Glutamatergic neuron (in vitro differentiated cells): ENCODE measurements around the gene THSD4. TPM values are rescaled to one million over a fixed set of nuclear protein-coding genes. Genes with fewer than 3 reads are reported as not detected.

Source experiments
- DNase-seq: peaks from one replicate; pipeline ENCODE4 v3.0.0; 2022
- H3K27ac Mint-ChIP-seq: one replicate; pipeline ENCODE4 v1.8.0; 2020; ENCODE audit warnings: mild to moderate bottlenecking, mixed read lengths, inconsistent platforms; ENCODE audit not compliant: unreplicated experiment
- H3K27me3 Mint-ChIP-seq: one replicate; pipeline ENCODE4 v1.8.0; 2020; ENCODE audit warnings: mild to moderate bottlenecking, moderate library complexity, mixed read lengths, inconsistent platforms; ENCODE audit not compliant: unreplicated experiment
- H3K36me3 Mint-ChIP-seq: one replicate; pipeline ENCODE4 v1.8.0; 2020; ENCODE audit warnings: mild to moderate bottlenecking, mixed read lengths, inconsistent platforms; ENCODE audit not compliant: unreplicated experiment
- H3K4me1 Mint-ChIP-seq: one replicate; pipeline ENCODE4 v1.8.0; 2020; ENCODE audit warnings: mild to moderate bottlenecking, low read depth, mixed read lengths, inconsistent platforms; ENCODE audit not compliant: unreplicated experiment
- H3K4me3 Mint-ChIP-seq: one replicate; pipeline ENCODE4 v1.8.0; 2020; ENCODE audit warnings: mild to moderate bottlenecking, mixed read lengths, inconsistent platforms; ENCODE audit not compliant: unreplicated experiment
- H3K9me3 Mint-ChIP-seq: one replicate; pipeline ENCODE4 v1.8.0; 2020; ENCODE audit warnings: mild to moderate bottlenecking, moderate library complexity, mixed read lengths, inconsistent platforms; ENCODE audit not compliant: unreplicated experiment
- total RNA-seq: library from RNA; stranded (reverse); fragmentation: NEBNext Ultra II Directional; extraction: Animal tissue kit (Norgen Biotek cat#: 25700); gene quantifications from one replicate; pipeline ENCODE4 v1.2.1, GENCODE V29; 2021; ENCODE audit not compliant: unreplicated experiment
- TF ChIP-seq, protein P1 (sequence below): fragments of 200-600 bp; sonication (generic); IDR thresholded peaks from one replicate; pipeline ENCODE4 v1.5.0; 2021; ENCODE audit not compliant: partially characterized antibody, unreplicated experiment

Gene THSD4
- total RNA-seq, 1 donor from 2014 or later = 12.3 TPM

- Mint-ChIP-seq H3K27ac (no peak overlapping the region), H3K27me3 (peaks cover 7% of the 10 kb centered on the region), H3K36me3 (peaks cover 25% of the 10 kb centered on the region), H3K4me3 (no peak overlapping the region), H3K9me3 (peaks cover 5% of the 10 kb centered on the region), H3K4me1 (peaks cover 3% of the 10 kb centered on the region)
- TF ChIP-seq, protein P1, sequence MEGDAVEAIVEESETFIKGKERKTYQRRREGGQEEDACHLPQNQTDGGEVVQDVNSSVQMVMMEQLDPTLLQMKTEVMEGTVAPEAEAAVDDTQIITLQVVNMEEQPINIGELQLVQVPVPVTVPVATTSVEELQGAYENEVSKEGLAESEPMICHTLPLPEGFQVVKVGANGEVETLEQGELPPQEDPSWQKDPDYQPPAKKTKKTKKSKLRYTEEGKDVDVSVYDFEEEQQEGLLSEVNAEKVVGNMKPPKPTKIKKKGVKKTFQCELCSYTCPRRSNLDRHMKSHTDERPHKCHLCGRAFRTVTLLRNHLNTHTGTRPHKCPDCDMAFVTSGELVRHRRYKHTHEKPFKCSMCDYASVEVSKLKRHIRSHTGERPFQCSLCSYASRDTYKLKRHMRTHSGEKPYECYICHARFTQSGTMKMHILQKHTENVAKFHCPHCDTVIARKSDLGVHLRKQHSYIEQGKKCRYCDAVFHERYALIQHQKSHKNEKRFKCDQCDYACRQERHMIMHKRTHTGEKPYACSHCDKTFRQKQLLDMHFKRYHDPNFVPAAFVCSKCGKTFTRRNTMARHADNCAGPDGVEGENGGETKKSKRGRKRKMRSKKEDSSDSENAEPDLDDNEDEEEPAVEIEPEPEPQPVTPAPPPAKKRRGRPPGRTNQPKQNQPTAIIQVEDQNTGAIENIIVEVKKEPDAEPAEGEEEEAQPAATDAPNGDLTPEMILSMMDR = no peak
- DNase-seq = no peak
Observed at GRCh38 chr15:71817351-71817750, 702.1 kb downstream of the THSD4 start.

GRCh38 chr15:71820127-71820526, 704.9 kb downstream of the THSD4 start:
- Mint-ChIP-seq H3K4me3 (no peak overlapping the region), H3K36me3 (peaks cover 35% of the 10 kb centered on the region), H3K9me3 (peaks cover 2% of the 10 kb centered on the region), H3K4me1 (peaks cover 6% of the 10 kb centered on the region), H3K27me3 (peaks cover 4% of the 10 kb centered on the region), H3K27ac (no peak overlapping the region)
- TF ChIP-seq, protein P1 = no peak
- DNase-seq = no peak

GRCh38 chr15:71821547-71822129, 706.4 kb downstream of the THSD4 start:
- H3K9me3 Mint-ChIP-seq = peaks cover 2% of the 10 kb centered on the region
- H3K36me3 Mint-ChIP-seq = peaks cover 35% of the 10 kb centered on the region
- H3K4me1 Mint-ChIP-seq = peaks cover 12% of the 10 kb centered on the region
- no peak overlapping the region for H3K27ac Mint-ChIP-seq
- no peak overlapping the region for H3K4me3 Mint-ChIP-seq
- H3K27me3 Mint-ChIP-seq = peaks cover 4% of the 10 kb centered on the region
- no peak for DNase-seq
- TF ChIP-seq, protein P1 = no peak

GRCh38 chr15:71822890-71823630, 707.8 kb downstream of the THSD4 start:
- Mint-ChIP-seq H3K4me3 (no peak overlapping the region), H3K27me3 (peaks cover 4% of the 10 kb centered on the region), H3K36me3 (peaks cover 28% of the 10 kb centered on the region), H3K4me1 (peaks cover 17% of the 10 kb centered on the region), H3K9me3 (no peaks in the 10 kb centered on the region), H3K27ac (no peak overlapping the region)
- TF ChIP-seq, protein P1 = no peak
- DNase-seq = no peak

DNA sequence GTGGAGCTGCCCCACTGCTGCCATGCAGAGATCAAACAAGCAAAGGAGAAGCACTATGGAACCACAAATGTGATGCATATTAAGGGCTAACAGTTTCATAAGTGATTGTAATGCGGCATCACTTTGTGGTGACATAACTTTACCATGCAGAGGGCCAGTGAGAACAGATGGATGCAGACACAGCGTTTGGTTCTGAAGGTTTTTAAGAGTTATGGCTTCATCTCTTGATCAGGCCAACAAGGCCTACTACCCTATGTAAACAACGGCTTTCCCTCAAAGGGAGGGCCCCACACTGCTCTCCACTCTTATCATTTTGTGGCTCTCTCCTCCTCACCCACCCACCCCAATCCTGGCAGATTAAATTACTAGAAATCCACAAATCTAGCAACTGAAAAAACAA, 708.5 kb downstream of the THSD4 start:
- H3K4me1 Mint-ChIP-seq = peaks cover 17% of the 10 kb centered on the region
- DNase-seq = no peak
- no peaks in the 10 kb centered on the region for H3K27me3 Mint-ChIP-seq
- H3K9me3 Mint-ChIP-seq = no peaks in the 10 kb centered on the region
- H3K4me3 Mint-ChIP-seq = no peak overlapping the region
- no peak overlapping the region for H3K27ac Mint-ChIP-seq
- TF ChIP-seq, protein P1 = no peak
- H3K36me3 Mint-ChIP-seq = peaks cover 26% of the 10 kb centered on the region
